Common myeloid progenitor, CD34-positive (primary cell): ENCODE data around the gene NSDHL.

ENCODE experiments used
- CTCF ChIA-PET: fragments of 350-600 bp; sonication (Branson Sonifier 250); formaldehyde crosslinking; loops from one replicate; lab custom pipeline; 2021; ENCODE audit warnings: antibody characterized with exemption; lab: Charles Lee
- POLR2A ChIA-PET: fragments of 350-600 bp; sonication (Branson Sonifier 250); formaldehyde crosslinking; loops from one replicate; lab custom pipeline; 2021; ENCODE audit warnings: antibody characterized with exemption; lab: Charles Lee
- DNase-seq, 3 donors: peaks; one replicate each; pipeline versions ENCODE4 v3.0.0 to v3.0.0-alpha.2; 2013
- H3K27ac ChIP-seq, 2 experiments: 1 replicate in 1 of 2; 2 replicates in 1 of 2; pipeline ENCODE4 v1.7.0; 2013; ENCODE audit warnings: inconsistent platforms in 2 of 2, low read length in 2 of 2, mild to moderate bottlenecking in 2 of 2, low read depth in 1 of 2, moderate library complexity in 1 of 2; ENCODE audit not compliant: severe bottlenecking in 2 of 2, insufficient read depth in 1 of 2, poor library complexity in 1 of 2
- H3K27me3 ChIP-seq, 5 experiments: replicated peaks in 2 of 5; 1 replicate in 3 of 5; 2 replicates in 2 of 5; pipeline versions ENCODE4 v1.6.1 to v1.7.0; 2013; ENCODE audit warnings: low read length in 4 of 5, mild to moderate bottlenecking in 2 of 5, moderate library complexity in 2 of 5, inconsistent platforms in 1 of 5; ENCODE audit not compliant: insufficient read depth in 5 of 5, control insufficient read depth in 4 of 5
- H3K36me3 ChIP-seq, 4 experiments: 1 replicate in 2 of 4; 2 replicates in 2 of 4; pipeline versions ENCODE4 v1.6.1 to v1.7.0; 2013; ENCODE audit warnings: low read length in 3 of 4, control low read depth in 1 of 4, mild to moderate bottlenecking in 1 of 4; ENCODE audit not compliant: control insufficient read depth in 4 of 4, insufficient read depth in 4 of 4
- H3K4me1 ChIP-seq, 4 experiments: 1 replicate in 3 of 4; 2 replicates in 1 of 4; pipeline versions ENCODE4 v1.6.1 to v1.7.1; 2013; ENCODE audit warnings: low read length in 3 of 4, mild to moderate bottlenecking in 3 of 4, control low read depth in 1 of 4, inconsistent platforms in 1 of 4, moderate library complexity in 1 of 4; ENCODE audit not compliant: control insufficient read depth in 4 of 4, insufficient read depth in 4 of 4; ENCODE audit errors: control extremely low read depth in 1 of 4
- H3K4me3 ChIP-seq, 7 experiments: 1 replicate in 4 of 7; 2 replicates in 3 of 7; pipeline versions ENCODE4 v1.5.1 to v1.7.0; 2013; ENCODE audit warnings: mild to moderate bottlenecking in 7 of 7, low read length in 6 of 7, moderate library complexity in 6 of 7, inconsistent platforms in 2 of 7, low read depth in 2 of 7, control low read depth in 1 of 7; ENCODE audit not compliant: insufficient read depth in 4 of 7, control insufficient read depth in 1 of 7; ENCODE audit errors: extremely low read depth in 1 of 7
- H3K9me3 ChIP-seq, 5 experiments: 1 replicate in 4 of 5; 2 replicates in 1 of 5; pipeline versions ENCODE4 v1.6.1 to v1.7.1; 2013; ENCODE audit warnings: low read length in 4 of 5, mild to moderate bottlenecking in 2 of 5, inconsistent platforms in 1 of 5, low read depth in 1 of 5, moderate library complexity in 1 of 5; ENCODE audit not compliant: control insufficient read depth in 4 of 5, insufficient read depth in 2 of 5; ENCODE audit errors: control extremely low read depth in 1 of 5
- WGBS: methylation state at CpG from one replicate; pipeline ENCODE4 v1.1.5; 2013; ENCODE audit not compliant: insufficient coverage; 5-methylcytosine and 5-hydroxymethylcytosine counted together

Gene NSDHL

GRCh38 chrX:152896450-152896849 is 65.6 kb downstream of the NSDHL start:
- no peak for DNase-seq
- peaks cover 0 to 4% (median 2%) of the 10 kb centered on the region in 4 experiments for H3K4me1 ChIP-seq
- POLR2A ChIA-PET, result no interaction called here

GRCh38 chrX:152897222-152898131 is 66.6 kb downstream of the NSDHL start, which contains the start of gene ZNF185:
ZNF185 (plus strand) TSS chrX:152898067; CDS start chrX:152914490, 16,423 bp downstream.
- Histone ChIP-seq H3K27me3 (peaks cover 0 to 33% (median 2%) of the 10 kb centered on the region in 5 experiments), H3K4me3 (peak within 1 kb of the TSS in 6 of 7 experiments; percentile 14 to 66 (median 39)), H3K36me3 (no peaks in the 10 kb centered on the region), H3K27ac (no peak within 1 kb of the TSS), H3K4me1 (peaks cover 0 to 4% (median 2%) of the 10 kb centered on the region in 4 experiments), H3K9me3 (no peaks in the 10 kb centered on the region)
- ChIA-PET POLR2A (no interaction called here), CTCF (interaction anchor here (1.5 kb wide), 1 partner anchor 18 kb away, joined by 4 read pairs; no protein-coding TSS in a partner anchor)
- DNase-seq, result peak in 1 of 3 donors; percentile 21
- WGBS, result 33% methylated on average over 44 of the region's 64 CpGs

More at GRCh38 chrX:152896450-152896849, 65.6 kb downstream of the NSDHL start:
- H3K4me3 ChIP-seq, result no peak overlapping the region
- no peaks in the 10 kb centered on the region for H3K9me3 ChIP-seq
- WGBS, result 74% methylated on average over 6 of the region's 8 CpGs
- CTCF ChIA-PET, result interaction anchor here (1.5 kb wide), 2 partner anchors 10 to 19 kb away, joined by 3 to 4 read pairs; no protein-coding TSS in a partner anchor
- H3K27me3 ChIP-seq, result peaks cover 0 to 43% (median 2%) of the 10 kb centered on the region in 5 experiments
- H3K27ac ChIP-seq, result no peak overlapping the region
- no peaks in the 10 kb centered on the region for H3K36me3 ChIP-seq

DNA sequence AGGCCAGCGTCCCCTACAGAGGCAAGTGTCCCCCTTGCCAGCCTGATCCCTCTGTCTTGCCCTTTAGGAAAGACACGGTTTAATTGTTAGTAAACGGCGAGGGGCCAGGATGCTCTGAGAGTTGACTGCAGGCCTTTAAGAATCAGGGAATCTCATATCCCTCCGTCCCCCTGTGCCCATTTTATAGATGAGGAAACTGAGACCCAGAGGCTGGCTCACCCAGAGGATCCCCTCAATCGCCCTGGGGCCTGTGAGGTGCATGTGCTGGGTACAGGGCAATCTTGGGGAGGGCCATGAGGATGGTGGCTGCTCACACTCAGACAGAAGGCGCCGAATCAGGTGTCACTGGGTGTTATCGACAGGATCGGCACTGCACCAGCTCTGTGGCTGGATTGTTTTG is 67.6 kb downstream of the NSDHL start:
- H3K4me3 ChIP-seq, result peak overlapping the region in 6 of 7 experiments; percentile 3 to 66 (median 39)
- H3K27me3 ChIP-seq, result peaks cover 0 to 28% (median 2%) of the 10 kb centered on the region in 5 experiments
- H3K27ac ChIP-seq, result no peak overlapping the region
- no peaks in the 10 kb centered on the region for H3K9me3 ChIP-seq
- H3K36me3 ChIP-seq, result no peaks in the 10 kb centered on the region
- ChIA-PET CTCF (interaction anchor here (1.7 to 2.0 kb wide), 2 partner anchors 14 to 17 kb away, joined by 5 to 6 read pairs; no protein-coding TSS in a partner anchor), POLR2A (no interaction called here)
- no peak for DNase-seq
- H3K4me1 ChIP-seq, result peaks cover 0 to 4% (median 2%) of the 10 kb centered on the region in 4 experiments
- 79% methylated on average over 10 of the region's 10 CpGs for WGBS

- Histone ChIP-seq H3K36me3 (no peaks in the 10 kb centered on the region), H3K9me3 (no peaks in the 10 kb centered on the region), H3K4me3 (no peak overlapping the region)
Measured at GRCh38 chrX:152899111-152899873, 68.4 kb downstream of the NSDHL start.

GRCh38 chrX:152899874-152900719 is 69.2 kb downstream of the NSDHL start:
- Histone ChIP-seq H3K27me3 (peaks cover 0 to 27% (median 2%) of the 10 kb centered on the region in 5 experiments), H3K4me1 (peaks cover 0 to 4% (median 2%) of the 10 kb centered on the region in 4 experiments), H3K4me3 (no peak overlapping the region), H3K9me3 (no peaks in the 10 kb centered on the region), H3K36me3 (no peaks in the 10 kb centered on the region), H3K27ac (no peak overlapping the region)
- POLR2A ChIA-PET, result no interaction called here
- DNase-seq, result no peak
- CTCF ChIA-PET, result interaction anchor here (1.3 to 2.0 kb wide), 3 partner anchors 15 to 26 kb away, joined by 4 to 6 read pairs (median 5); no protein-coding TSS in a partner anchor
- WGBS, result 85% methylated on average over 11 of the region's 12 CpGs

More at GRCh38 chrX:152899111-152899873, 68.4 kb downstream of the NSDHL start:
- peaks cover 0 to 4% (median 2%) of the 10 kb centered on the region in 4 experiments for H3K4me1 ChIP-seq
- no peak overlapping the region for H3K27ac ChIP-seq
- CTCF ChIA-PET, result interaction anchor here (1.3 to 2.0 kb wide), 3 partner anchors 14 to 27 kb away, joined by 4 to 6 read pairs (median 5); no protein-coding TSS in a partner anchor
- DNase-seq, result no peak
- WGBS, result 87% methylated on average over 14 of the region's 16 CpGs
- peaks cover 0 to 28% (median 2%) of the 10 kb centered on the region in 5 experiments for H3K27me3 ChIP-seq
- POLR2A ChIA-PET, result no interaction called here

GRCh38 chrX:152900937-152901445 is 70.1 kb downstream of the NSDHL start:
- Histone ChIP-seq H3K4me1 (peaks cover 0 to 4% (median 2%) of the 10 kb centered on the region in 4 experiments), H3K4me3 (no peak overlapping the region), H3K27me3 (peaks cover 0 to 26% (median 2%) of the 10 kb centered on the region in 5 experiments), H3K27ac (no peak overlapping the region), H3K9me3 (no peaks in the 10 kb centered on the region), H3K36me3 (no peaks in the 10 kb centered on the region)
- ChIA-PET CTCF (interaction anchor here (0.6 to 6.8 kb wide), 2 partner anchors 13 to 23 kb away, joined by 3 to 44 read pairs; no protein-coding TSS in a partner anchor), POLR2A (no interaction called here)
- 100% methylated on average over 3 of the region's 8 CpGs for WGBS
- no peak for DNase-seq
